Neural cell (in vitro differentiated cells): Measurements from ENCODE around the gene ALK. TPM values are rescaled to one million over a fixed set of nuclear protein-coding genes. Genes with fewer than 3 reads are reported as not detected.

Source experiments
- H2AFZ ChIP-seq: fragments of 200-600, 300-800 bp; sonication (generic), shearing (Covaris generic); 2 replicates; pipeline ENCODE4 v1.6.0; 2014; ENCODE audit warnings: low read depth, mild to moderate bottlenecking, antibody characterized with exemption, low read length, moderate library complexity
- H3F3A ChIP-seq: fragments of 200-600 bp; shearing (Covaris generic); 2 replicates; pipeline ENCODE4 v1.6.1; 2016; ENCODE audit warnings: mild to moderate bottlenecking, moderate library complexity, mixed read lengths, antibody characterized with exemption, low read length; ENCODE audit not compliant: insufficient read depth, poor library complexity, severe bottlenecking
- H3K27ac ChIP-seq: fragments of 200-600, 300-800 bp; sonication (generic), shearing (Covaris generic); 2 replicates; pipeline ENCODE4 v1.5.1; 2014; ENCODE audit warnings: mild to moderate bottlenecking, low read length, moderate library complexity
- H3K27me3 ChIP-seq: fragments of 300-800, 200-600 bp; sonication (generic), shearing (Covaris generic); 2 replicates; pipeline ENCODE4 v1.6.0; 2014; ENCODE audit warnings: mild to moderate bottlenecking, low read depth, low read length, moderate library complexity; ENCODE audit not compliant: insufficient read depth
- H3K36me3 ChIP-seq: fragments of 300-800, 200-600 bp; sonication (generic), shearing (Covaris generic); 2 replicates; pipeline ENCODE4 v1.5.1; 2014; ENCODE audit warnings: mild to moderate bottlenecking, antibody characterized with exemption, low read length, moderate library complexity; ENCODE audit not compliant: insufficient read depth
- H3K4me2 ChIP-seq: fragments of 300-800, 200-600 bp; sonication (generic), shearing (Covaris generic); 2 replicates; pipeline ENCODE4 v1.6.0; 2014; ENCODE audit warnings: mild to moderate bottlenecking, low read length
- H3K4me3 ChIP-seq: fragments of 300-800, 200-600 bp; sonication (generic), shearing (Covaris generic); 2 replicates; pipeline ENCODE4 v1.5.1; 2014; ENCODE audit warnings: mild to moderate bottlenecking, low read length, moderate library complexity
- H3K79me2 ChIP-seq: fragments of 200-600 bp; shearing (Covaris generic); replicated peaks from 2 replicates; pipeline ENCODE4 v1.6.0; 2014; ENCODE audit warnings: mild to moderate bottlenecking, low read length, moderate library complexity; ENCODE audit not compliant: insufficient read depth
- H3K9ac ChIP-seq: fragments of 300-800, 200-600 bp; sonication (generic), shearing (Covaris generic); 2 replicates; pipeline ENCODE4 v1.6.1; 2016; ENCODE audit warnings: mild to moderate bottlenecking, low read length, mixed read lengths
- H3K9me2 ChIP-seq: fragments of 200-600 bp; shearing (Covaris generic); 2 replicates; pipeline ENCODE4 v1.6.1; 2016; ENCODE audit warnings: mild to moderate bottlenecking, low read length, mixed read lengths; ENCODE audit not compliant: insufficient read depth
- H3K9me3 ChIP-seq: fragments of 200-600, 300-800 bp; sonication (generic), shearing (Covaris generic); 2 replicates; pipeline ENCODE4 v1.6.1; 2016; ENCODE audit warnings: mild to moderate bottlenecking, mixed run types, low read length, moderate library complexity, mixed read lengths
- H4K20me1 ChIP-seq: fragments of 200-600 bp; shearing (Covaris generic); 2 replicates; pipeline ENCODE4 v1.6.1; 2016; ENCODE audit warnings: mild to moderate bottlenecking, mixed run types; ENCODE audit not compliant: insufficient read depth
- EP300 ChIP-seq: fragments of 450-650 bp; conservative IDR thresholded peaks from 2 replicates; pipeline ENCODE4 v1.6.1; 2014; ENCODE audit warnings: antibody characterized with exemption, mild to moderate bottlenecking, moderate library complexity; ENCODE audit not compliant: poor library complexity, severe bottlenecking
- EZH2 ChIP-seq: fragments of 200-600, 300-800 bp; shearing (Covaris generic), sonication (generic); IDR thresholded peaks from 2 replicates; pipeline ENCODE4 v1.6.1; 2014; ENCODE audit warnings: antibody characterized with exemption, low read length, borderline replicate concordance, mild to moderate bottlenecking; ENCODE audit not compliant: insufficient read depth, poor library complexity, severe bottlenecking
- MXI1 ChIP-seq: fragments of 450-650 bp; conservative IDR thresholded peaks from 2 replicates; pipeline ENCODE4 v1.6.1; 2014; ENCODE audit warnings: antibody characterized with exemption, mild to moderate bottlenecking; ENCODE audit not compliant: poor library complexity, severe bottlenecking
- POLR2AphosphoS5 ChIP-seq: IDR thresholded peaks from 2 replicates; pipeline ENCODE4 v1.6.1; 2012
- RAD21 ChIP-seq: fragments of 450-650 bp; conservative IDR thresholded peaks from 2 replicates; pipeline ENCODE4 v1.6.1; 2014; ENCODE audit warnings: antibody characterized with exemption, mild to moderate bottlenecking, moderate library complexity
- SMC3 ChIP-seq: fragments of 450-650 bp; conservative IDR thresholded peaks from 2 replicates; pipeline ENCODE4 v1.6.1; 2014; ENCODE audit warnings: antibody characterized with exemption, mild to moderate bottlenecking, moderate library complexity; ENCODE audit not compliant: poor library complexity
- TAF1 ChIP-seq: IDR thresholded peaks from 2 replicates; pipeline ENCODE4 v1.6.1; 2012; ENCODE audit warnings: low read depth
- polyA plus RNA-seq: library from polyadenylated mRNA; depleted of rRNA; stranded (reverse); fragments of >200 nt; gene quantifications from 2 replicates; pipeline ENCODE4 v1.2.3, GENCODE V29; 2014
- TF ChIP-seq, protein P1 (sequence below): fragments of 450-650 bp; IDR thresholded peaks from 2 replicates; pipeline ENCODE4 v1.5.1; 2014; ENCODE audit warnings: antibody characterized with exemption, mild to moderate bottlenecking, moderate library complexity; ENCODE audit not compliant: poor library complexity, severe bottlenecking
- TF ChIP-seq, protein P2 (sequence below): IDR thresholded peaks from 2 replicates; pipeline ENCODE4 v1.6.1; 2012; ENCODE audit warnings: borderline replicate concordance

ALK gene
- polyA plus RNA-seq, 1 donor from 2014 or later = 7.1 TPM

DNA sequence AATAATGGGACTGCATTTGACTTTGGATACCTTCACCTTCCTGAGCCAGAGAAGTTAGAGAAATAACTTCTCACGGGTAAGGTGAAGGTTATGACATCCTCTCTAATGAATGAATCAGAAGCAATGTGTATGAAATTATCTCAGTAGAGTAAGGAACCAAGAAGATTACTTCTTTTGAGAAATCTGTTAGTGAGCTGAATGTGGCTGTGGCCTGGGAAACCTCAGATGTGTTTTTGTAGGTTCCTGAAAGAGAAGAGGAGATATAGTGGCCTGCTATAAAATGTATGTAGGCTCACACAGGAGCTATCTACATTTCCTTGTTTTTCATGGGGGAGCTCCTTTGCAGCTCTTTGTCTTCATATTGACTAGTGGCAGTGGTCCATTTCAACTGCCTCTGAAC is 543.6 kb downstream of the ALK start:
- TF ChIP-seq POLR2AphosphoS5 (no peak), MXI1 (no peak), EZH2 (no peak), EP300 (no peak), TAF1 (no peak), RAD21 (no peak), SMC3 (no peak)
- TF ChIP-seq, protein P1, sequence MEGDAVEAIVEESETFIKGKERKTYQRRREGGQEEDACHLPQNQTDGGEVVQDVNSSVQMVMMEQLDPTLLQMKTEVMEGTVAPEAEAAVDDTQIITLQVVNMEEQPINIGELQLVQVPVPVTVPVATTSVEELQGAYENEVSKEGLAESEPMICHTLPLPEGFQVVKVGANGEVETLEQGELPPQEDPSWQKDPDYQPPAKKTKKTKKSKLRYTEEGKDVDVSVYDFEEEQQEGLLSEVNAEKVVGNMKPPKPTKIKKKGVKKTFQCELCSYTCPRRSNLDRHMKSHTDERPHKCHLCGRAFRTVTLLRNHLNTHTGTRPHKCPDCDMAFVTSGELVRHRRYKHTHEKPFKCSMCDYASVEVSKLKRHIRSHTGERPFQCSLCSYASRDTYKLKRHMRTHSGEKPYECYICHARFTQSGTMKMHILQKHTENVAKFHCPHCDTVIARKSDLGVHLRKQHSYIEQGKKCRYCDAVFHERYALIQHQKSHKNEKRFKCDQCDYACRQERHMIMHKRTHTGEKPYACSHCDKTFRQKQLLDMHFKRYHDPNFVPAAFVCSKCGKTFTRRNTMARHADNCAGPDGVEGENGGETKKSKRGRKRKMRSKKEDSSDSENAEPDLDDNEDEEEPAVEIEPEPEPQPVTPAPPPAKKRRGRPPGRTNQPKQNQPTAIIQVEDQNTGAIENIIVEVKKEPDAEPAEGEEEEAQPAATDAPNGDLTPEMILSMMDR = no peak
- TF ChIP-seq, protein P2, sequence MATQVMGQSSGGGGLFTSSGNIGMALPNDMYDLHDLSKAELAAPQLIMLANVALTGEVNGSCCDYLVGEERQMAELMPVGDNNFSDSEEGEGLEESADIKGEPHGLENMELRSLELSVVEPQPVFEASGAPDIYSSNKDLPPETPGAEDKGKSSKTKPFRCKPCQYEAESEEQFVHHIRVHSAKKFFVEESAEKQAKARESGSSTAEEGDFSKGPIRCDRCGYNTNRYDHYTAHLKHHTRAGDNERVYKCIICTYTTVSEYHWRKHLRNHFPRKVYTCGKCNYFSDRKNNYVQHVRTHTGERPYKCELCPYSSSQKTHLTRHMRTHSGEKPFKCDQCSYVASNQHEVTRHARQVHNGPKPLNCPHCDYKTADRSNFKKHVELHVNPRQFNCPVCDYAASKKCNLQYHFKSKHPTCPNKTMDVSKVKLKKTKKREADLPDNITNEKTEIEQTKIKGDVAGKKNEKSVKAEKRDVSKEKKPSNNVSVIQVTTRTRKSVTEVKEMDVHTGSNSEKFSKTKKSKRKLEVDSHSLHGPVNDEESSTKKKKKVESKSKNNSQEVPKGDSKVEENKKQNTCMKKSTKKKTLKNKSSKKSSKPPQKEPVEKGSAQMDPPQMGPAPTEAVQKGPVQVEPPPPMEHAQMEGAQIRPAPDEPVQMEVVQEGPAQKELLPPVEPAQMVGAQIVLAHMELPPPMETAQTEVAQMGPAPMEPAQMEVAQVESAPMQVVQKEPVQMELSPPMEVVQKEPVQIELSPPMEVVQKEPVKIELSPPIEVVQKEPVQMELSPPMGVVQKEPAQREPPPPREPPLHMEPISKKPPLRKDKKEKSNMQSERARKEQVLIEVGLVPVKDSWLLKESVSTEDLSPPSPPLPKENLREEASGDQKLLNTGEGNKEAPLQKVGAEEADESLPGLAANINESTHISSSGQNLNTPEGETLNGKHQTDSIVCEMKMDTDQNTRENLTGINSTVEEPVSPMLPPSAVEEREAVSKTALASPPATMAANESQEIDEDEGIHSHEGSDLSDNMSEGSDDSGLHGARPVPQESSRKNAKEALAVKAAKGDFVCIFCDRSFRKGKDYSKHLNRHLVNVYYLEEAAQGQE = no peak
- Histone ChIP-seq H3K4me3 (no peak overlapping the region), H3K9me3 (no peaks in the 10 kb centered on the region), H3K27ac (no peak overlapping the region), H2AFZ (no peak overlapping the region), H3F3A (no peaks in the 10 kb centered on the region), H3K27me3 (no peaks in the 10 kb centered on the region), H3K4me2 (no peak overlapping the region), H3K36me3 (no peaks in the 10 kb centered on the region), H4K20me1 (no peaks in the 10 kb centered on the region), H3K79me2 (no peaks in the 10 kb centered on the region), H3K9ac (no peak overlapping the region), H3K9me2 (no peaks in the 10 kb centered on the region)

DNA sequence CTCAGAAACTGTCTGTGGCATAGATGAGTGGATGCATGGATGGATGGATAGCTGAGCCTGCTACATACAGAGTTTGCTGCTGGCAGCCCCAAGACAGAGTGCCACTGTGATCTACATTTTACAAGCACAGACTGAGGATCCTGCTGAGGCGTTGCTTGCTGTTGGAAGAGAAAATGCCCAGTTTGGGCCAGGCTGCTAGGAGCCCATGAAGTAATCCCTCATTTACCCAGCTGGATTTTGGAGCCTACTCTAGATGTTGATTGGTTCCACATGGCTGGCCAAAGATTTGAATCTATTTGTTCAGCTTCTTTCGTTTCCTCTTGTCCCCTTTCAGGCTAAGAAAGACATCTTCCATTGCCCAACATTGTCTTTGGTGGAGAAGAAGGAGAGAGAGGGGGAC is 544.8 kb downstream of the ALK start:
- TF ChIP-seq EP300 (no peak), SMC3 (no peak), POLR2AphosphoS5 (no peak), RAD21 (no peak)
- TF ChIP-seq, protein P2 = no peak
- no peaks in the 10 kb centered on the region for H3F3A ChIP-seq
- no peak overlapping the region for H3K4me3 ChIP-seq
- no peaks in the 10 kb centered on the region for H4K20me1 ChIP-seq
- H3K9me2 ChIP-seq = no peaks in the 10 kb centered on the region
- H3K27me3 ChIP-seq = no peaks in the 10 kb centered on the region
- no peaks in the 10 kb centered on the region for H3K36me3 ChIP-seq
- H3K9ac ChIP-seq = no peak overlapping the region
- no peak overlapping the region for H2AFZ ChIP-seq
- H3K9me3 ChIP-seq = no peaks in the 10 kb centered on the region
- no peak overlapping the region for H3K4me2 ChIP-seq
- no peak overlapping the region for H3K27ac ChIP-seq
- no peaks in the 10 kb centered on the region for H3K79me2 ChIP-seq
